Small intestine (tissue), 7 donors: ENCODE data around the gene DMP1. TPM values are rescaled to one million over a fixed set of nuclear protein-coding genes. Genes with fewer than 3 reads are reported as not detected.
"Not testable (repeated sequence)": the region's sequence is repeated elsewhere in the genome, so short reads cannot be mapped to it uniquely, and the experiment has no call there.

Experiments
- DNase-seq, 2 donors: peaks; one replicate each; pipeline versions ENCODE4 v3.0.0 to v3.0.0-alpha.2; 2013
- FAIRE-seq: peaks from 2 replicates; lab custom pipeline; 2012; peaks lifted over from hg19 to GRCh38; lab: Jason Lieb, UNC
- H3K27ac ChIP-seq, 3 donors: one replicate each; pipeline ENCODE4 v1.5.1; 2013; ENCODE audit warnings: low read length in 2 of 3, mild to moderate bottlenecking in 2 of 3, control low read depth in 1 of 3, inconsistent platforms in 1 of 3, low read depth in 1 of 3, moderate library complexity in 1 of 3
- H3K27me3 ChIP-seq, 3 donors: one replicate each; pipeline ENCODE4 v1.6.1; 2013; ENCODE audit warnings: low read length in 3 of 3, inconsistent platforms in 1 of 3; ENCODE audit not compliant: control insufficient read depth in 3 of 3, insufficient read depth in 3 of 3
- H3K36me3 ChIP-seq, 3 donors: one replicate each; pipeline ENCODE4 v1.6.1; 2013; ENCODE audit warnings: low read length in 3 of 3, inconsistent platforms in 1 of 3, low read depth in 1 of 3, mild to moderate bottlenecking in 1 of 3, moderate library complexity in 1 of 3; ENCODE audit not compliant: control insufficient read depth in 3 of 3, insufficient read depth in 2 of 3
- H3K4me1 ChIP-seq, 3 donors: one replicate each; pipeline ENCODE4 v1.6.1; 2013; ENCODE audit warnings: low read length in 2 of 3, inconsistent platforms in 1 of 3, low read depth in 1 of 3, mild to moderate bottlenecking in 1 of 3, moderate library complexity in 1 of 3; ENCODE audit not compliant: control insufficient read depth in 3 of 3, insufficient read depth in 2 of 3
- H3K4me3 ChIP-seq, 3 donors: one replicate each; pipeline ENCODE4 v1.5.1; 2013; ENCODE audit warnings: low read length in 3 of 3, control low read depth in 1 of 3, inconsistent platforms in 1 of 3, low read depth in 1 of 3, mild to moderate bottlenecking in 1 of 3, moderate library complexity in 1 of 3
- H3K9me3 ChIP-seq, 2 donors: one replicate each; pipeline ENCODE4 v1.6.1; 2013; ENCODE audit warnings: low read depth in 1 of 2, low read length in 1 of 2; ENCODE audit not compliant: control insufficient read depth in 2 of 2, insufficient read depth in 1 of 2
- WGBS, 3 donors: extraction: QIAGEN DNeasy Blood & Tissue Kit; methylation state at CpG; one replicate each; pipeline ENCODE4 v1.1.7; 2013; 5-methylcytosine and 5-hydroxymethylcytosine counted together
- polyA plus RNA-seq, 4 donors: library from polyadenylated mRNA; stranded (reverse) in 3 of 4; unstranded in 1 of 4; fragments of 200-250 nt in 3 of 4; fragments of 120-200 nt in 1 of 4; gene quantifications; one replicate each; pipeline versions ENCODE4 v1.2.1 to v1.2.3, GENCODE V29; 2013
- donor health status: healthy with polysubstance abuse.
- donor health status: control.
- donor health status: control.
- donor health status: Bipolar disorder and iron deficiency.
- donor health status: healthy.

The DMP1 gene
- polyA plus RNA-seq, 4 donors = not detected

DNA sequence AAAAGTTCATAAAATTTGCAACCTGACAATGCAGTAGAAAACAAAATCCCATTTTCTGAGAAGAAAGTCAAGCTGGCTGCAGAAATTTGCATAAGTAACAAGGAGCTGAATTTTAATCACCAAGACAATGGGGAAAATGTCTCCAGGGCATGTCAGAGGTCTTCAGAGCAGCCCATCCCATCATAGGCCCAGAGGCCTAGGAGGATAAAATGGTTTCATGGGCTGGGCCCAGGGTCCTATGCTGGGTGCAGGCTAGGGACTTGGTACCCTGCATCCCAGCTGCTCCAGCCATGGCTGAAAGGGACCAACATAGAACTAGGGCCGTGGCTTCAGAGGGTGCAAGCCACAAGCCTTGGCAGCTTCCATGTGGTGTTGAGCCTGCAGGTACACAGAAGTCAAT is 42.0 kb downstream of the DMP1 start:
- H3K27ac ChIP-seq, H3K4me3 ChIP-seq: not testable (repeated sequence)

DNA sequence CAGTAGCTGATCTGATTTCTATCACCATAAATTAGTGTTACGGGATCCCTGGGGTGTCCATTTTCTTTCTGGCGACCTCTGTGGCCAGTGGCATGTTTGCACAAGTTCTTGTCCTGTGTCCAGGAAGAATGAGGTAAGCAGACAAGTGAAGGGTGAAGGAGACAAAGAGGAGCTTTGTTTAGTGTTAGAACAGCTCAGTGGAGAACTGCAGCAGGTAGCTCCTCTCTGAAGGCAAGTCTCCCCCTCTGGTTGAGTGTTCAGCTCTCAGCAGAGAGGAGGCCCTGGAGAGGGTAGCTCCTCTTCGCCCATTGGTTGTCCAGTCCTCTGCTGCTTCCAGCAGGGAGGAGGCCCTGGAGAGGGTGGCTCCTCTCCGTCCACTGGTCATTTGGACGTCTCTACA is 47.2 kb downstream of the DMP1 start:
- no peaks in the 10 kb centered on the region for H3K36me3 ChIP-seq
- H3K4me1 ChIP-seq = no peaks in the 10 kb centered on the region
- H3K27ac ChIP-seq = no peak overlapping the region
- H3K9me3 ChIP-seq = peaks cover 0 to 25% of the 10 kb centered on the region in 2 donors
- no peak for DNase-seq
- no peak overlapping the region for H3K4me3 ChIP-seq
- no peaks in the 10 kb centered on the region for H3K27me3 ChIP-seq
- no peak for FAIRE-seq
- 82 to 92% (median 88%) methylated on average over 5 of the region's 5 CpGs for WGBS, 3 donors

More for the DNA sequence above, 42.0 kb downstream of the DMP1 start:
- WGBS, 3 donors = 10 to 28% (median 15%) methylated on average over 1 of the region's 1 CpG
- peaks cover 0 to 29% of the 10 kb centered on the region in 2 donors for H3K9me3 ChIP-seq
- FAIRE-seq, H3K4me1 ChIP-seq, H3K36me3 ChIP-seq, H3K27me3 ChIP-seq, DNase-seq: not testable (repeated sequence)

DNA sequence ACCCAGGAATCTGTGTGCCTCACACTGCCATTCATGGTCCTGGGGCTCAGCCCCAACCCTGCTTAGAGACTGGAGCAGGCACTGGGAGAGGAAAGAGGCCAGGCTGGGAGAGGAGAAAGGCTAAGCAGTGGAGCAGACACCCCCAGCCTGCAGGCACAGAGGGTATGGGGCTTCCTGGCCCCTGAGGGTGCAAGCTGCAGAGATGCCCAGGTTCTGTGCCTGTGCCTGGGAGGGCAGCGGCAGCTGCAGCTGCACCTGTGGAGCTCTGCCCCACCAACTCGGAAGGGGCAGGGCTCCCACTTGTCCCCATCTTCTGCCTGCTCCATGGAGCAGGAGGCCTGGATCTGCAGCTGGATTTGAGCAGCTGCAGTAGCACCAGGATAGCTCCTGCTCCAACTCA is 47.9 kb downstream of the DMP1 start:
- WGBS, 3 donors = 81 to 95% (median 91%) methylated on average over 2 of the region's 2 CpGs
- Histone ChIP-seq H3K9me3 (peaks cover 0 to 18% of the 10 kb centered on the region in 2 donors), H3K4me1 (no peaks in the 10 kb centered on the region), H3K4me3 (no peak overlapping the region), H3K27ac (no peak overlapping the region), H3K36me3 (no peaks in the 10 kb centered on the region), H3K27me3 (no peaks in the 10 kb centered on the region)
- DNase-seq = no peak
- no peak for FAIRE-seq

DNA sequence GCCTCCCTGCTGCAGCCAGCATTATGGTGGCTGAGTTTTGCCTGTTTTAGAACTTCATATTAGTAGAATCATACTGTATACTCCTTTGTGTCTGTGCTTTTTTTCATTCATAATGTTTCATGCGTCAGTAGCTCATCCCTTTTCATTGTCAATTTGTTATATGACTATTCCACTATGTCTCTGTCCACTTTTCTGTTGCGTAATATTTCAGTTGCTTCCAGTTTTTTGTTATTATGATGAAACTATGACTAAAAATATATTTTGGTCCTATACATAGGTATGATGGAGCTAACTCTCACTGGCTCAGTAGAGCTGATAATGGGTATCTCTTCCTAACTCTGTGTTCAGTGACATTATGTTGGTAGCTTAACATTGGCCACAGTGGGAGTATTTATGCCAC is 48.3 kb downstream of the DMP1 start:
- H3K4me1 ChIP-seq = no peaks in the 10 kb centered on the region
- WGBS, 3 donors = 94 to 98% (median 95%) methylated on average over 2 of the region's 2 CpGs
- FAIRE-seq (no peak), DNase-seq (no peak)
- H3K27ac ChIP-seq = no peak overlapping the region
- peaks cover 0 to 14% of the 10 kb centered on the region in 2 donors for H3K9me3 ChIP-seq
- no peak overlapping the region for H3K4me3 ChIP-seq
- H3K27me3 ChIP-seq = no peaks in the 10 kb centered on the region
- no peaks in the 10 kb centered on the region for H3K36me3 ChIP-seq

DNA sequence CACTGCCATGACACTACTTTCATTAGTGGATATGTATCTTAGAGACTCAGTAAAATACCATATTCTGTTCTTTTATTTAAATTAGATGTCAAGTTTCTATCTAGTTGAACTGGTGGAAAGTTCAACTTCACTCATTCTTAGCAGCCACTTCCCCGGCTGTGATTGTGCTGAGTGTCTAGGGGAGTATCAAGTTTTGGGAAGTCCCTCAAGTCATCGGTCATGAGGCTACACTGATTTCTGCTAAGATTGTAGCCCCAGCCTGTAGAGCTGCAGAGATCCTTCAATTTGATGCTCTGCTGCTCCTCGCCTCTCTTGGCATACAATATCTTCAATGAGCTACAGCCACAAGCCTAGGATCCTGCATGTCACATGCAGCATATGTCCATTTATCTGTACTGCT is 53.9 kb downstream of the DMP1 start:
- FAIRE-seq = no peak
- 86 to 89% (median 89%) methylated on average over 3 of the region's 3 CpGs for WGBS, 3 donors
- no peak for DNase-seq
- H3K27me3 ChIP-seq = no peaks in the 10 kb centered on the region
- no peak overlapping the region for H3K4me3 ChIP-seq
- no peaks in the 10 kb centered on the region for H3K4me1 ChIP-seq
- H3K27ac ChIP-seq = no peak overlapping the region
- H3K9me3 ChIP-seq = no peaks in the 10 kb centered on the region
- H3K36me3 ChIP-seq = no peaks in the 10 kb centered on the region

DNA sequence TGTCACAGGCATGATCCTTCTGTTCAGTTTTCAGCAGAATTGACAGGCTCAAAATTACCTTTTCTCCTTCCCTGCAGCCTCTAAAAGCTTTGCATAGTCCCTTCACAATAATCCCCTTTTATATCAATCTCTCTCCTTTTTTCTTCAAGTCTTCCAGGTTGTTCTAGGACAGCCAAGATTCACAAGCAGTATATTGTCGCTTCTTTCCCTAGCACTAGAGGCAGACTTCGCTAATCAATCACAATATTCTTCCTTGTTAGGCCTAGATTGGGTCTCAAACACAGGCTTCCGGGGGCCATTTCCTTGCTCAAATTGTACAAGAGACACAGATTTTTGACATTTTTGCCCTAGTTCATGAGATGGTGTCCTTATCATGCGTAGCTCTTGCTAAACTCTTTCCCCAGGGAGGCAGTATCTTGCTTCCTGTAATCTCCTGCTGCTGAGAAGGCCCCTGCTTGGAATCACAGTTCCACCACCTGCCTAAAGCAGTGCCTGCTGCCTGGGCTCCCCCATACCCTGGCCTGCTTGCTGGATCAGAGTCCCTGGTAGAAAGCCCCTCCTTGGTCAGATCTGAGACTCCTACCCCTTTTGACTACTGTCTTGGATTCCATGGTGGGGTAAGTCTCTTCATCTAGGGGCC is 57.3 kb downstream of the DMP1 start:
- Histone ChIP-seq H3K9me3 (no peaks in the 10 kb centered on the region), H3K27ac (no peak overlapping the region), H3K36me3 (no peaks in the 10 kb centered on the region), H3K27me3 (no peaks in the 10 kb centered on the region), H3K4me3 (no peak overlapping the region), H3K4me1 (no peaks in the 10 kb centered on the region)
- DNase-seq = no peak
- FAIRE-seq = no peak
- 67% methylated on average over 4 of the region's 4 CpGs for WGBS, 3 donors

Other genes with a start within 250 kb of the DMP1 start
- gene NUDT9, start 227.7 kb upstream of the DMP1 start, polyA plus RNA-seq = 10 to 100 TPM; 62.7 to 89.0 (median 71.3) TPM
- gene SPARCL1, start 120.9 kb upstream of the DMP1 start, polyA plus RNA-seq = 100 to 1,000 TPM in 1 of 4 donors, 10 to 100 TPM in 2, 1 to 10 TPM in 1; 5.1 to 354 (median 40.4) TPM
- not detected for gene DSPP, start 41.8 kb upstream of the DMP1 start, polyA plus RNA-seq
- under 1 TPM in 1 of 4 donors, not detected in 3; 0.04 TPM for gene IBSP, start 149.3 kb downstream of the DMP1 start, polyA plus RNA-seq
- under 1 TPM in 1 of 4 donors, not detected in 3; 0.01 TPM for gene MEPE, start 182.7 kb downstream of the DMP1 start, polyA plus RNA-seq